Measurements from ENCODE around the gene SMARCD3. TPM values are rescaled to one million over a fixed set of nuclear protein-coding genes. Genes with fewer than 3 reads are reported as not detected.
A peak's percentile ranks its signal among the peaks of the same experiment; 100 is the strongest.

The SMARCD3 gene
- total RNA-seq, 1 donor from 2014 or later: 59.0 TPM

DNA sequence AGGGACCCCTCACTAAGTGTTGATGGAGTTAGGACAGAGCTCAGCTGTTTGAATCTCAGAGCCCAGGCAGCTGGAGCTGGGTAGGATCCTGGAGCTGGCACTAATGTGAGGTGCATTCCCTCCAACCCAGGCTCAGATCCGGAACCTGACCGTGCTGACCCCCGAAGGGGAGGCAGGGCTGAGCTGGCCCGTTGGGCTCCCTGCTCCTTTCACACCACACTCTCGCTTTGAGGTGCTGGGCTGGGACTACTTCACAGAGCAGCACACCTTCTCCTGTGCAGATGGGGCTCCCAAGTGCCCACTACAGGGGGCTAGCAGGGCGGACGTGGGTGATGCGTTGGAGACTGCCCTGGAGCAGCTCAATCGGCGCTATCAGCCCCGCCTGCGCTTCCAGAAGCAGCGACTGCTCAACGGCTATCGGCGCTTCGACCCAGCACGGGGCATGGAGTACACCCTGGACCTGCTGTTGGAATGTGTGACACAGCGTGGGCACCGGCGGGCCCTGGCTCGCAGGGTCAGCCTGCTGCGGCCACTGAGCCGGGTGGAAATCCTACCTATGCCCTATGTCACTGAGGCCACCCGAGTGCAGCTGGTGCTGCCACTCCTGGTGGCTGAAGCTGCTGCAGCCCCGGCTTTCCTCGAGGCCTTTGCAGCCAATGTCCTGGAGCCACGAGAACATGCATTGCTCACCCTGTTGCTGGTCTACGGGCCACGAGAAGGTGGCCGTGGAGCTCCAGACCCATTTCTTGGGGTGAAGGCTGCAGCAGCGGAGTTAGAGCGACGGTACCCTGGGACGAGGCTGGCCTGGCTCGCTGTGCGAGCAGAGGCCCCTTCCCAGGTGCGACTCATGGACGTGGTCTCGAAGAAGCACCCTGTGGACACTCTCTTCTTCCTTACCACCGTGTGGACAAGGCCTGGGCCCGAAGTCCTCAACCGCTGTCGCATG, 11.0 kb downstream of the SMARCD3 start:
- no peak for DNase-seq (ENCODE audit: low spot score)

DNA sequence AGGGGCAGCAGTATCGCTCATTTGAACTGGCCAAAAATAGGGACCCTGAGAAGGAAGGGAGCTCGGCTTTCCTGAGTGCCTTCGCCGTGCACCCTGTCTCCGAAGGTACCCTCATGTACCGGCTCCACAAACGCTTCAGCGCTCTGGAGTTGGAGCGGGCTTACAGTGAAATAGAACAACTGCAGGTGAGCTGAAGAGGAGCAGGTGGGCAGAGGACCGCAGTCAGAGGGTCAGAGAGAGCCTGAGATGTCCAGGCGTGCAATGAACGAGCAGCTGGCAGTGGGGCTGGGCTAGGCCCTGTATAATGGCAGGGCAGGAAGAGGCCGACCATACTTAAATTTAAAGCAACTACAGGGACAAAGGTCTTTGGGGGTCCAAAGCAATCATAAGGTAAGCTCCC, 12.1 kb downstream of the SMARCD3 start:
- no peak for DNase-seq (ENCODE audit: low spot score)

DNA sequence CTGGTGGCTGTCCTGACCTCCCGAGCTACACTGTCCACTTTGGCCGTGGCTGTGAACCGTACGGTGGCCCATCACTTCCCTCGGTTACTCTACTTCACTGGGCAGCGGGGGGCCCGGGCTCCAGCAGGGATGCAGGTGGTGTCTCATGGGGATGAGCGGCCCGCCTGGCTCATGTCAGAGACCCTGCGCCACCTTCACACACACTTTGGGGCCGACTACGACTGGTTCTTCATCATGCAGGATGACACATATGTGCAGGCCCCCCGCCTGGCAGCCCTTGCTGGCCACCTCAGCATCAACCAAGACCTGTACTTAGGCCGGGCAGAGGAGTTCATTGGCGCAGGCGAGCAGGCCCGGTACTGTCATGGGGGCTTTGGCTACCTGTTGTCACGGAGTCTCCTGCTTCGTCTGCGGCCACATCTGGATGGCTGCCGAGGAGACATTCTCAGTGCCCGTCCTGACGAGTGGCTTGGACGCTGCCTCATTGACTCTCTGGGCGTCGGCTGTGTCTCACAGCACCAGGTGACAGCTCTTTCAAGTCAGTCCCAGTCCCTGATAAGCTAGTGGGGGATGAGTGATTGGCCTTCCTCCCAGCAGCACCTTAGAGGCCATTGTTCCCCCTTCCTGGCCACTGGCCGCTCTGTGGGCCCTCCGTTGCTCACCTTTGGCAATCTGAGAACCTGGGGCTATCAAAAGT, 13.3 kb downstream of the SMARCD3 start:
- DNase-seq (ENCODE audit: low spot score): no peak

DNA sequence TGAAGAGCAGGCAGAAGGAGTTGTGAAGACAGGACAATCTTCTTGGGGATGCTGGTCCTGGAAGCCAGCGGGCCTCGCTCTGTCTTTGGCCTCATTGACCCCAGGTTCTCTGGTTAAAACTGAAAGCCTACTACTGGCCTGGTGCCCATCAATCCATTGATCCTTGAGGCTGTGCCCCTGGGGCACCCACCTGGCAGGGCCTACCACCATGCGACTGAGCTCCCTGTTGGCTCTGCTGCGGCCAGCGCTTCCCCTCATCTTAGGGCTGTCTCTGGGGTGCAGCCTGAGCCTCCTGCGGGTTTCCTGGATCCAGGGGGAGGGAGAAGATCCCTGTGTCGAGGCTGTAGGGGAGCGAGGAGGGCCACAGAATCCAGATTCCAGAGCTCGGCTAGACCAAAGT, 14.7 kb downstream of the SMARCD3 start:
- no peak for DNase-seq (ENCODE audit: low spot score)

DNA sequence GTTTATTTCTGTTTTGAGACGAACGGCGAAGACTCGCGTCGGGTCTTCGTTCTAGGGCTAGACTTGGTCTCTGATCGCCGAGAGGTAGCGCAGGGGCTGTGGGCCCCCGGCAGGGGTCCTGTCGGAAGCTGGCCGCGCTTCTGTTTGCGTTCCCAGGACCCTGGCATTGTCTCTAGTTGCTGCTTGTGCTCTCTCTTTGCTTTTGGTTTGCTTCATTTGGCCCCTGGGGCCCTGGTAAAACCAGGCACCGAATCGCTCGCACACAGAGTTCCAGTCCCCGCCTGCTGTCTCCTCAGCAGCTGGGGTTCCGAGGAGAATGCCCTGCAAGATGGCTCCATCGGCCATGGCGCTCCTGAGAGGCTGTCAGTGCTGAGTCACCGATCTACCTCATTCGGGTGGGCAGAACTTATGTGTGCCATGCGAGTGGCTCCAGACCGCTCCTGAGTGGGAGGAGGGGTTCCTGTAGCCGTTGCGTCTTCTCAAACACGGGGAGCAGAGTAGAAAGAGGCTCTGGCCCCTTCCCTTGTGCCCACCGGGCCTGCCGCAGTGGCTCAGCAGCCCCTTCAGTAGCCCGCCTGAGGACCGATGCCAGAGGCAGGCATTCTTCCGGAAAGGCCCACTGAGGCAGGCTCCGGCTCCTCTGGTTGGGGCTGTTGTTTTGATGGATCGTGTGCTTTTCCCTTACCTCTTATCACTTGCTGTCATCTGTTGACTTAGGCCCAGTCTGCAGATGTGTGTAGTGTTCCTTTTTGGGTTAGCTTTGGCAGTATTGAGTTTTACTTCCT, 15.4 kb downstream of the SMARCD3 start:
- DNase-seq (ENCODE audit: low spot score): peak; percentile 55

DNA sequence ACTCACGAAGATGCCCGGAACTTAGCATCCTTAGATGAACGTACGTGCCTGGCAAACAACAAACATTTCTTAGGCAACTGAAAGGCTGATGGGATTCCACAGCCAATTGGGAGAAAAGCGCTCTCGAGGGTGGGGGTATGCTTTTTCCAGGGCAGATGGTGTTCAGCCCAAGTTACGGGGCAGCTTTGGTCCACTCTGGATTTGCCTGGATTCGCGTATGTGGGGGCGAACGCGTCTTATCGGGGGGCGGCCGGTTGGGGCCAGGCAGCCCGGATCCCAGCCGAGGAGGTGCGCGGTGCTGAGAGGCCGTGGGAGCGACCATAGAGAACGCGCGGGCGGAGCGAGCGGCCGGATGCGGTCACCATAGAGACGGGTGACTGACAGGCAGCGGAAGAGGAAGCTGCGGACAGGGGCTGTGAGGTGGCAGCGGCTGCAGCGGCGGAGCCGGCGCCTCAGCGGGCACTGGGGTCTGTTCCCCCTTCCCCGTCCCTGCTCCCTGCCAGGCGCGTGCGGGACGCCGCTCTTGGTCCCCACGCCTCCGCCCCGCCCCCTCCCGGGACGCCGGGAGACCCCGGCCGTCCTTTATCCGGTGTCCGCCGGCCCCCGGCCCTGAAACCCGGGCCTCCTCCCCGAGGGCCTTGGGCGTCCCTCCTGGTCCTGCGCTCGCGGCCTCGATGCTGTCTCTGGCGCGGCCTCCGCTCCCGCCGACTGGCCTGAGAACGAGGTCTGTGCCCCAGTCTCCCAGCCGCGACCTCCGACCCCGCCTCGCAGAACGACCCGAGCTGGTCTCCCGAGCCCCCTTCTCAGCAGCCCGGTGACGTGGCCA, 16.2 kb downstream of the SMARCD3 start, which contains the start of gene CHPF2:
Gene CHPF2, plus strand, starts transcription at position 393 of the 826 bp plus-strand sequence. CDS start 1,529 bp downstream, outside the sequence.
- DNase-seq (ENCODE audit: low spot score): peak; percentile 92

DNA sequence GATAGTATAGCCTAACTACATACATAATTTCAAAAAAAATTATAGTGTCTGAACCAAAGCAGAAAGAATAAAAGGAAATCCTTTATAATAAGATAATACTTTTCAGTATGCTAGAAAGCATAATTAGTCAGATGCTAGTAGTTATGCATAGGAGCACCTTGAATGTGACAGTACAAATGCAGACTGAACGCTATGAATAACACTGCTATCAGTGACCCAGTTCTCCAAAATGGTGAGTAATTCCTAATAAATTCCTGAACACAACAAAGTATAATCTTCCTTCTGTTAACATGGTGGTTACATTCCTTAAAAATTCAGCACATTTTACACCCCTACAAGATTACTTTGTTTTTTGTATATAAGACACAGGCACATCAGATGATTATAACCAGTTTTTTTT, 17.4 kb downstream of the SMARCD3 start:
- no peak for DNase-seq (ENCODE audit: low spot score)

DNA sequence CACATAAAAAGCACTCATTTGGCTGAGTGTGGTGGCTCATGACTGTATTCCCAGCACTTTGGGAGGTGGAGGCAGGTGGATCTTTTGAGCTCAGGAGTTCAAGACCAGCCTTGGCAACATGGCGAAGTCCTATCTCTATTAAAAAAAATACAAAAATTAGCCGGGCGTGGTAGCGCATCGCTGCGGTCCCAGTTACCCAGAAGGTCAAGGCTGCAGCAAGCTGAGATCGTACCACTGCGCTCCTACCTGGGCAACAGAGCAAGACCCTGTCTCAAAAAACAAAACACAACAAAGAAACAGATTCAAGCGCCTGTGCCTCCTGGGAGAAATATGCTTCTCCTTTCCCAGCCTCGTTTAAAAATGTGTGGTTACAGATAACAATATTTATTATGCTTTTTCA, 19.2 kb downstream of the SMARCD3 start:
- no peak for DNase-seq (ENCODE audit: low spot score)

DNA sequence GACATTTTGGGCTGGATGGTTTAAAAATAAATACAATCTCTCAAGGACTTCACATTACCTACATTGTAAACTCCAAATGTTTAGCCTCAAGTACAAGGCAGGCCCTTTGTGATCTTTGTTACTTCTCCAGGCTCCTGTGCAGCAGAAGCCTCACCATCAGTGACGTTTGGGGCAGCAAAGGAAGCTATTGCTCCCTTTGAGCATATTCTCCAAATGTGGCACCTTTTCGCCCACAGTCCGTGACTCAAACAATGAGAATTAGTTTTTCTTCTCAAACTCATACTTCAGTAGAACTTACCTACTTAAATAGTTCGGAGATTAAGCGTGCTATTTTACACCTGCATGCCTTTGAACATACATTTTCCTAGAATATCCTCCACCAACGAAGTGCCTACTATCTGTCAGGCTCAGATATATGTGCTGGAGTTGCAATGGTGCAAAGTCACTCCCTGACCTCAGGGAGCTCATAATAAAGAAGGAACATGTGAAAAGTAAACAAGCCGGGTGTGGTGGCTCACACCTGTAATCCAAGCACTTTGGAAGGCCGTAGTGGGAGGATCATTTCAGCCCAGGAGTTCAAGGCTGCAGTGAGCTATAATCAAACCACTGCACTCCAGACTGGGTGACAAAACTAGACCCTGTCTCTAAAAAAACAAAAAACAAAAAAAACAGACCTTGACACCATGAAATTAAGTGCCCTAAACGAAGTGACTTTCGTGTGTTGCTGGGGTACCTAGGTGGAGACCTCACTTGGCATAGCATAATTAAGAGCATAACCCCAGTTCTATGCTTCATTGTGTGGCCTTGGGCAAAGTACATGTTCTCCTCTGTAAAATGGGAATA, 20.2 kb downstream of the SMARCD3 start:
- no peak for DNase-seq (ENCODE audit: low spot score)

DNA sequence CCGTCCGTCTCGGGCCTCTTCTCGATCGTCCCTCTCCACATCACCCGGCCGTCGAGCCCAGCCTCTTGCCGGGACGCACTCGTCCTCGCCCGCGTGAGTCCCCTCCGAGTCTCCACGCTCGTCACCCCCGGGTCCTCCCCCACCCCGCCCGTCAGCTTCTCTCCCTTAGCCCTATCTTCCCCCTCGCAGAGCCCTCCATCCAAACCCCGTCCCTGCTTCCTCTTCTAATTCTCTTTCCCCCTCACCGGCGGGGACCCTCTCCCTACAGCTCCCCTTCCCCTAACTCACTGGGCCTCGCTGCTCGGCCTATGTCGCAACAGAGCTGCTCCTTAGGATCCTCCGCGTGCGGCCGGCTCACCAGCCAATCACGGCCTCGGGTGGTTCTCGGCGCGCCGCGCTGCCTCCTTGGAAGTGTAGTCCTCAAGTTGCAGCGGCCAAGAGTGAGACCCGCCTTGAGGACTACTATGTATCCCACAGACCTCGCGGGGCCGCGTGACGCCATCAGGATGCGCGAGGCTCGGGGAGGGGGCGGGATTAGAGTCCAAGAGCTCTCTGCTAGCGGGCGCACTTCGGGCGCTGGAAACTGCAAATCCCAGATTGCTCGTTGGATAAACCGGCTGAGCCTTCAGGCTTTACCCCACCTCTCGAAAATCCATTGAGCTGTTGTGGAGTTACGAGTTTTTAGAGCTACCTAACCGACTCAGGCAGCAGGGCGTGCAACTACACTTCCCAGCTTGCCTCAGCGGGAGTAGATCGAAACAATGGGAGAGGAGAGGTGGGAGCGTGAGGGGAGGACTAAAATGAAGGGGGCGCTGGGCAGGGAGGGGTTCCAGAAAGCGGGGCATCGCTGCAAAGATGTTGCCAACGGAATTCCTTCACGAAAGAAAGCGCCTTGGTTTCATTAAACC, 21.4 kb downstream of the SMARCD3 start, which contains the start of gene ABCF2:
Gene ABCF2, minus strand, starts transcription at position 331 of the 908 bp plus-strand sequence. CDS start 747 bp downstream, outside the sequence.
- peak; percentile 99 for DNase-seq (ENCODE audit: low spot score)

DNA sequence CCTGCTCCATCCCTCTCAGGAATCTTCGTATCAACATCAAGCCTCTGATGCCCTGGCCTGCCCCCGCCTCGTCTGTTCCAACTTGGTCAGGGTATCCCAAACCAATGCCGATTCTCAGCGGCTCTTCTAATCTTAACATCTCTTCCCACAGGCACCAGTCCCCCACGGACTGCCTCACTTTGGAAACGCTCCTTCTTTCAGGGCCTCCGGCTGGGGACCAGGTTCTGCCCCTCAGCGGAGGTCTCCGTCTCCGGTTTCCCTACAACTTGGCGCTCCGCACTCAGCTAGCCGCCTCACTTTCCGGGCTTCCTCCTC, 22.0 kb downstream of the SMARCD3 start:
- no peak for DNase-seq (ENCODE audit: low spot score)

DNA sequence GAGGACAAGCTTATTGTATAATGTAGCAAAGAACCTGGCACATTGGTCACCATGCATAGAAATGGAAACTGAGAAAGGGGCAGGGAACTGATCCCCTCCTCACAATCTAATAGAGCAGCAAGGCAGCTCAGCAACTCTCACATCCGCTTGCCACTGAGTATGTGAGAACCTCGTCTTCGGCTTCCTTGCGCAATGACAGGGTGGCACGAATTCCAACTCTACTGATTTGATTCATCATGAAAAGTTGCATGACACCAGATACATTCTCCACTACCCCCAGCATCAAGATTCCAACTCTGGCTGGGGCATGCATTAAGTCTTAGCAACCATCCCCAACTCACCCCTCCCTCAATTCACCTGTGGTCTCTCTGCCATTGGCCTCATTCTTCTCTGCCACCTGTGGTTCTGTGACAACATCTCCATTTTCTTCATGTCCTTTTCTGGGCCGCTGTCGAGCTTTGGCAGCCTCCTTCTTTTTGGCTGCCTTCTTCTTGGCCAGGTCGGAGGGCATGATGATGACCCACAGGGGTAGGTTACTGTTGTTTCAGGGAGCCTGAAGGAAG, 22.5 kb downstream of the SMARCD3 start:
- DNase-seq (ENCODE audit: low spot score): no peak

DNA sequence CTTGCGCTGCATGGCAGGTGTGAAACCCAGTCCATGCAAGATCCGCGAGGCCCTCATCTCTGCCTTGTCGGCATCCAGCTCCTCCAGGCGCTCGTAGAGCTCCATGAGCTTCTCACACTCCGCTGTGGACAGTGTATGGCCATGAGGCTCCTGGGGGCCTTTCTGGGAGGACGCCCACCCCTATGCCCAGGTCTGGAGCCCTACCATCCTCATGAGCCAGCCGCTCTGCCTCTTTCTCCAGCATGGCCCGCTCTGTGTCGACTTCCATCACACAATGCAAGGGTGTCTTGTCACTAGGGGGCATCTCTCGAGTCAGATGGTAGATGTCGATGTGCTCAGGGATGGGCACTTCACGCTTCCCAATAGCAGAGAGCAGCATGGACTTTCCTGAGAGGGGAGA, 24.8 kb downstream of the SMARCD3 start:
- no peak for DNase-seq (ENCODE audit: low spot score)

DNA sequence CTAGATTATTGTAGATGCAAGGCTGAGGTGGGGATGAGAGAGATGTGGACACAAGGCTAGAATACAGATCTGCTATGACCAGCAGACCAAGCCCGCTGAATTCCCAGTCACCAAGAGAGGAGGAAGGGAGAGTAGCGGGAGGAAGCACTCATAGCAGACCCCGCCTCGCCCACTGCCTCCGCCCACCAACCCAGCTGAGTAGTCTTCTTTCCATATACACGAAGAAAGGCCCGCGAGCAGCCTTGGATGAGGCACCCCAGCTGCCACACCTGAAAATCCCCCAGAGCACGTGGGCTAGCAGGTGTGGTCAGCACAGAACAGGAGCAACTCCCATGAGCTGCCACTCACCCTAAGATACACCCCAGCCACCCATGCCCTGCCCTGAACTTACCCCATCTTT, 30.3 kb downstream of the SMARCD3 start:
- DNase-seq (ENCODE audit: low spot score): no peak

DNA sequence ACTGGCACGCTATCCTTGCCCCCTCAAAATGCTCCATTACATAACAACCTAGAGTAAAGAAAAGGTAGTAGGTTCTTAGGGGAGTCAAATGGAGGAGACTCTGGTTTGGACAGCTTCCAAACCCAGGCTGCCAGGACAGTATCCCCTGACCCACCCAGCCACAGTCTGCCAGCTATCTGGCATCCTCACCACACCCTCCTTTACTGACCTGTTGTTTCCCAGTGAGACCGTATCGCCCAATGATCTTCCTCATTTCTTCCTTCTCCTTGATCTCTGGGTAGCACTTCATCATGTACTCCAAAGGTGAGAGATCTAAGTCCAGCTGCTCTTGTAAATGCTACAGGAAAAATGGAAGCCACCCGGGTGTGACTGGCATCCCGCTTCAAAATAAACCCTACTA, 33.1 kb downstream of the SMARCD3 start:
- DNase-seq (ENCODE audit: low spot score): no peak

DNA sequence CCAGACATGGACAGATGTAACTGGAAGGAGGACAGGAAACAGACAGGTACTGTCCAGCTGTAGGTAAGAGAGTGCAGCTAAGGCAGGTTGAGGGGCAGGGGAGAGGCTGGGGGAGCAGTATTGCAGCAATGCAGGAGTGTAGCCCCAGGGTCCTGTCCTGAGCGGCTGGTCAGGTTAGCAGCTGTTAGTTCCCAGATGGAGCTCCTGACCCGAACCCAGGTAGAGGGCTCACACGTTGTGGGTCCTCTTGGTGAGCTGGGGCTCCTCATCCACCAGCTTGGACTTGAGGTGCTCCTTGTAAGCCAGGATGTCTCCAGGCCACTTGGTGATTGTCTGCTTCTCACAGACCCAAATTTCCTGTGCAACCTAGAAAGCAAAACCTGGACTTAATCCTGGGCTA, 34.7 kb downstream of the SMARCD3 start:
- DNase-seq (ENCODE audit: low spot score): no peak

DNA sequence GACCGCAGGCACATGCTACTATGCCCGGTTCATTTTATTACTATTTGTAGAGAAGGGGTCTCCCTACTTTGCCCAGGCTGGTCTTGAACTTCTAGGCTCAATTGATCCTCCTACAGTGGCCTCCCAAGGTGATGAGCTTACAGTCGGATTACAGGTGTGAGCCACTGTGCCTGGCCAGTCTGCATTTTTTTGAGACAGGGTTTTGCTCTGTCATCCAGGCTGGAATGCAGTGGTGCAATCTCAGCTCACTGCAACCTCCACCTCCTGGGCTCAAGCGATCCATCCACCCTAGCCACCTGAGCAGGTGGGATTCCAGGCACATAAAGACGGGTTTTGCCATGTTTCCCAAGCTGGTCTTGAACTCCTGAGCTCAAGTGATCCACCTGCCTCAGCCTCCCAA, 35.9 kb downstream of the SMARCD3 start:
- DNase-seq (ENCODE audit: low spot score): no peak

DNA sequence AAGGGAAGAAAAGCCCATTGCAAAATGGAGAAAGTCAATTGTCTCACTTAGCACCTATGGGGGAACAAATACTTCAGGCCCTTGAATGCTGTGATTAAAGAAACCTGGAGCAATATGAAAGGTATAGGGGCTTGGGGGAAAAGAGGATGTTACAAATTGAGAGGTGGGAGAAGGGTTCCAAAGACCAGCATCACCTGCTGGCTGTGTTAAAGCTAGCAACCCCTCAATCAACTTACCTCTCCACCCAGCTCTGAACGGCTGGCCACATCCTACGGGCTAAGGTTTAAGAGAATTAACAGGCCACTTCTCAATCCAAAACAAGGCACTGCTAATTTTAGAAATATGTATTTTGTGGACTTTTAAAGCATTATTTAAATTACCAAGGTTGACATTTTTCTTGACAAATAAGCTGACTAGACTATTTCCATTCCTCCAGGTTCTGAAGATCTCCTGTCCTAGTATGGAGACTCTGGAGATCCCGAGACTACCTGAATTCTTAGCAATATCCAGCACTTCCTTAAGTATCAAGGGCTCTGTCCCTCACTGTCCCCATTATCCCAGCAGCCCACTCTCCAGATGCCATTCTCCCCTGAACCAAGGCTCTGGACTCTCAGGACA, 37.2 kb downstream of the SMARCD3 start:
- DNase-seq (ENCODE audit: low spot score): no peak
